ENCODE results near the gene DNAH11.

The DNAH11 gene

DNA sequence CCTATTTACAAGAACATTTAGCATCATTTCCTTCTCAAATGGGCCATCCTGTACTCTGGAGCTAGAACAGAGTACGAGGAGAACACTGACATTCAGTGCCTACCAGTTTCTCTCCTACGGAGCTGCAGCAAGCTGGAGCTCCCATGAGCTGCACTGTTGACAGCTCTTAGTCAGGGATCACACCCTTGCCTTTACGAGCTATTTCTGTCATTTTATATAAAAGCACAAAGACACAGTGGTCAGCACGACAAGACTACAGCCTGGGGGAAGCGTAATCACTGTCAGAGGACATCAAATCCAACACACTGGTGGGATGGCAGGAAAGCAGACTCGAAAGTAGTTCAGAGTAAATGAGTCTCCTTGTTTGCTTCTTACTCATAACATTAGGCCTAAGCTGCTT is 400.1 kb downstream of the DNAH11 start:
- DNase-seq, result no peak

DNA sequence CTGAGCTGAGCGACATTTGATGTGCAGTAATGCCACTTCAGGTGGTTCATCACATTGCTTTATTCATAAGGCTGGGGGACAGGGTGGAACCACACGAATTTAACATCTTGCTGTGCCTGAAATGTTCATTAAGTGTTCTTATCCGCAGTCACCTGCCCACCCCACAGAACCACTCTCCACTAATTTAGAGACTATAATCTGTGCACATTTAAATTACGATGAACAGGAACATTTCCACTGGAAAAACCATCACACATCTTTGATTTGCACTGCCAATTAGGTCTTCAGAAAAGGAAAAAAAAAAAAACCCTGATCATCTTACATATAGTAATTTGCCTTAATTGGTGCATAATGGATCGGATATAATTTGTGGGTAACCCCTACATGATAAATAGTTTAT is 400.6 kb downstream of the DNAH11 start:
- DNase-seq, result no peak

DNA sequence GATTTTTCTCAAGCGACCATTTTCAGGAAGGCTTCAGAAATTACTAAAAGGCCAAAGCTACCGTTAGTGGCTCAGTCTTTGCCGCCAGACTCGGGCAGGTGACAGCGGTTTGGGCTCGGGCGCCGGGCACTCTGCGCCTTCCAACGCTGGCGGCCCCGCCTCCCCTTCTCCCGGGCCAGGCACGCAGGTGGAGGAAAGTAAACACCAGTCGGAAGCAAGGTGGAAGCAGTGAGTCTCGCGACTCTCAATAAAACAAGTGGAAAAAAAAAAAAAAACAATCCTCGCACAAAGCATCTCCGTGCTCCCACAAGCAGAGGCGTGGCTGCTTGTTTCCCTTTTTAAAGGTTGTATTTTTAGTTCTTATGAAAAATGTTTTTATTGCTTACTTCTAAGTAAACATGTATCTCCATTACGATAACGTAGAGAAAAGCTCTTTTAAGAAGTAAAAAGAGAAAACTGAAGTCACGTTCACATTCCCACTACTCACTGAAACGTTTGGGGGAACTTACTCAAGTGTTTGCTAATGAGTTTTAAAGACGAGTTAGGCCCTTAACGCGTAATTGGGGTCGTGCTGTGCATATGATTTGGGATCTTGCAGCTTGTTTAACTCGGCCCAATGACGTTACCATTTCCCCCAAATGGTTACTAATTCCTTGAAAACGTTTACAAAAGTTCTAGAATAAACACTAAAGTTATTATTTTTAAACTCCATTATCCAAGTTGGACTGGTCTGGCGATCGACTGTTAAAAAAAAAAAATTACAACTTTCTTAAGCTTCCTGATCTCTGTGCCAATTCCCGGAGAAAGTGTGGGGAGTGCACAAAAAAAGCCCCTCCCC is 402.0 kb downstream of the DNAH11 start:
- DNase-seq, result no peak

DNA sequence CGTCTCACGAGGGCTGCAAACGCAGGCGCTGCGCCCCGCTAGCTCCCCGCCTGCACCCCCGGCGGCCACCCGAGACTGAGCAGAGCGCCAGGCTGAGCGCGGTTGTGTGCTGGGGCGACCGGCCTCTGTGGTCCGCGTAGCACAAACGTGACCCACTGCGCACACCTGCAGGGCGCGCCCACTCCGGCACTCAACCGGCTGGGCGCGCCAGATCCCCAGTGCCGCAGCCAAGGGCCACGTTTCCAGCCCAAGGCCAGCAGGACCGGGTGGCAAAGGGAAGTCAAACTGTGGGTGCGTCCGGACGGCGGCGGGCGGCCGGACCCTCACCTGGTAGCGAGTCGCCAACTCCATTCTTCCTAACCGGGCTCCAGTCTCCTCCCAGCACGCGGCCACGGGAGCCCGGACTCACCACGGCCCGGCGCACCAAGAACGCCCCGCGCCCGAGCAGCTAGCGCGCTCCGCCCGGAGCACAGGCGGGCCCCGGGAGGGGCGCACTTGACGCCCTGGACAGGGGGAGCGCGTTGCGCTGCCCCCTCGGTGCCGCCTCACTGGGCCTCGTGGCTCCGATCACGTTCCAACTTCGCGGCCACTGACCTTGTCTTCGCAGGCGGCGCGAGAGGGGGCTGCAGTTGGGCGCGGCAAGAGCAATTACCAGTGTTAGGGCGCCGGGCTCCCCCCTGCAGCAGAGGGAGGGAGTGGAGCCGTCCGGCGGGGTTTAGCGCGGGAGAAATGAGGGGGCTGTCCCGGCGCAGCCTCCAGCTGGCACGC is 402.8 kb downstream of the DNAH11 start, which contains the start of gene CDCA7L:
CDCA7L (minus strand) TSS at position 446 of the 768 bp plus-strand sequence; CDS start at position 351, 95 bp downstream.
- DNase-seq, result peak; percentile 66

DNA sequence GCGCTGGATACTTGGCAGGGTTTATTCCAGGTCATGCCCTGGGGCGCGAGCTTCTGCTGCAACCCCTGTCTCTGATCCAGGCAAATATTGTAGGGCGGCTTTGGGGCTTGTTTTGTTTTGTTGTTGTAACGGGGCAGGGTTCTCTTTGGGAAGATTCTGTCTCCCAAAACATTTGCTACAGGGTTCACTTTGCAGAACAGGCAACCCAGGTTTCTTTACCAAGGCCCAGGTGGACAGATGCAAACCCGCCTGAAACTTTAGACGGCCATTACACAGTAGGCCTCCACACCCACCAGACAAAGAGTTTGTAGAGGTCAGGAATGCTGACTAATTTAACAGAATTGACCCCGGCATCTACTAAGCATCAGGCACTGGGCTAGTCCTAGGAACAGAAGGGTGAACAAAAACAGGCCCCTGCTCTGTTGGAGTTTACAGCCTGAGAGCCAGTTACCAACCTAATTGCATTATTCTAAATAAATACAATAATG is 403.4 kb downstream of the DNAH11 start:
- DNase-seq, result no peak

DNA sequence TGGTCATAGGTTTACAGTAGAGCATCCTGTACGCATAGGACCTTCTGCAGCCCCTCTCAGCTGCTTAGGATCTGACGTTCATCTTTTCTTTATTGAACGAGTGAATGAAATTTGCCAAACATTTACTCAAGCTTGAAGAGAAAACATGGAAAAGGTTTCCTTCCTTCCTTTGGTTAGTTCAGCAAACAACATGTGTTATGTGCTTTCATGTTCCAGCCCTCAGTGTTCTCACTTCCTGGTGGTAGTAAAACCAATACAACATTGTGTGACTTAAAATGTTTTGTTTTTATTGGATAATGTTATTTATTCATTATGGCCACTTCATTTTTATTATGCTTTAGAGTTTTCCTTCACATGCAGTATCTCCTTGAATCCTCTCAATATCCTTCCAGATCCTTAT is 404.2 kb downstream of the DNAH11 start:
- DNase-seq, result no peak

DNA sequence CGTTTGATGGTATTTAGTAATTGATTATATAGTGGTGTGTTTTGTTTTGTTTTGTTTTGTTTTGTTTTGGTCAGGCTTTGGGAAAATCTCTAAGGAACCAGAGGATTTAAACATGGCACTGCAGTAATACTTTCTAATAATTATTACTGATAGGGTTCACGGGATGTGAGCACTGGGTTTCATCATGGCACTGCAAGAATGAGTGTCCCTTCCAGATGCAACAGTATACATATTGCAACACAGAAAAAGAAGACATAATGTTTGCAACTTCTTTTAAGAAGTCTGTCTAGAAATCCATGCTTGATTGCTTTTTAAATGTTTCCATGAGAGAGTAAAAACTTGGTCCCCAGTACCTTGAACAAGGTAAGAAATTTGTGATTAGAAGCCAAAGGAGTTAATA is 405.1 kb downstream of the DNAH11 start:
- no peak for DNase-seq

DNA sequence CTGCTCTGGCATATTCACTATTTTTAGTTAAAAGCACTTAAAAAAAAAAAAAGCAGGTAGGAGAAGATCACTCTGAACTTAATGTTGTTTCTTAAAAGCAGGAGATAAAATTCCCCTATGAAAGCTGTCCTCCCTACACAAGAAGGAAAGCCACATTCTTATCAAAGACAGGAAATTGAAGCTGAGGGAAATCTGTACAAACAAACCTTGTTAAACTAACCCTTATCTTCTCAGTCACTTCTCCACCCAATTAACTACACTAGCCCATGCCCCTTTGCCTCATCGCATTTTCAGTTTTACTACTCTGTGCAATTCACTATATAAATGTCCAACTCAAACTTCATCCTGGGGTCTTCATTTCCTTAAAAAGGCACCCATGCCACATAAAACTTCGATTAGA is 405.5 kb downstream of the DNAH11 start:
- DNase-seq, result no peak

DNA sequence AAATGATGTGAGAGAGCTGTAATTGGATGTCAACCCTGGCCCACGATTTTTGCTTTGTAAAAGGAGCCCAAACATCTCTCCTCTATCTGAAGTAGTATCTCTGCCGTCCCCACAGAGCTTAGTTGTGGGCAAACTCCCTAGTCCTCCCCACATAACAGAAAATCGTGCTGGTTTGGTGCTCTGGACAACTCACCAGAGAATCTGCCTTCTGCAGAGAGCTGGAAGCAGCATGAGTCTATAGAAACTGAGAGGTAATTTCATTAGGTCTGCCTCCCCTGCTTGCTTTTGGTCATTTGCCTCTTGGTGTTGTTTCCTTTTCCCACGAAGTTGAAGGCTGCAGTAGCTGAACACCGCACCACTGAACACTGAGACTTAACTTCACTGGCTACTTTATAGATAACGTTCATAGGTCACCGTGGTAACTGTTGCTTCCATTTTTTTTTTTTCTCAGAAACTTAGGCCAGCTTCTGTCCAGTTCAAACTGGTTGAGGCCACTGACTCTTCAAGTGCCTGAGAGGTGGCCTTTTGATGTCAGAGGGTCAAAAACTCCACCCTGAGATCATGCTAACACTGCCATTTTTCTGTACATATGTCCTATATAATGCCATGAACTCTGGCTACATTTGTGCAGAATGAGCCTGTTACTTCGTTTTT is 406.2 kb downstream of the DNAH11 start:
- DNase-seq, result no peak

Data from GDM1 (cell line).